Muscle of leg (tissue), 11 donors: ENCODE measurements around the gene NRP2. TPM values are rescaled to one million over a fixed set of nuclear protein-coding genes. Genes with fewer than 3 reads are reported as not detected.

ENCODE experiments used
- DNase-seq: peaks from one replicate; pipeline ENCODE4 v3.0.0; 2013
- H3K27ac ChIP-seq: one replicate; pipeline ENCODE4 v1.5.1; 2013; ENCODE audit warnings: mild to moderate bottlenecking, low read length, control low read depth
- H3K27me3 ChIP-seq: one replicate; pipeline ENCODE4 v1.6.1; 2013; ENCODE audit warnings: low read length; ENCODE audit not compliant: control insufficient read depth, insufficient read depth
- H3K36me3 ChIP-seq: one replicate; pipeline ENCODE4 v1.6.1; 2013; ENCODE audit warnings: low read length; ENCODE audit not compliant: control insufficient read depth, insufficient read depth
- H3K4me1 ChIP-seq: one replicate; pipeline ENCODE4 v1.6.1; 2013; ENCODE audit warnings: low read length; ENCODE audit not compliant: control insufficient read depth, insufficient read depth
- H3K4me3 ChIP-seq: one replicate; pipeline ENCODE4 v1.5.1; 2013; ENCODE audit warnings: low read length, control low read depth
- H3K9me3 ChIP-seq: replicated peaks from 2 replicates; pipeline ENCODE4 v1.6.1; 2013; ENCODE audit warnings: low read depth, low read length; ENCODE audit not compliant: control insufficient read depth
- WGBS: methylation state at CpG from one replicate; pipeline ENCODE4 v1.1.5; 2013; ENCODE audit warnings: missing lambda C conversion rate; ENCODE audit not compliant: insufficient coverage; 5-methylcytosine and 5-hydroxymethylcytosine counted together
- polyA plus RNA-seq, 8 donors: library from polyadenylated mRNA; unstranded; fragments of 120-200 nt; gene quantifications; one replicate each; pipeline versions ENCODE4 v1.2.1 to v1.2.3, GENCODE V29; 2013; ENCODE audit warnings: inconsistent platforms in 1 of 8, low replicate concordance in 1 of 8; ENCODE audit not compliant: insufficient read length in 8 of 8, insufficient read depth in 1 of 8
- total RNA-seq: library from RNA; stranded (reverse); fragments of 120-200 nt; gene quantifications from one replicate; pipeline ENCODE4 v1.2.4, GENCODE V29; 2013

NRP2 gene
- total and polyA plus RNA-seq, 9 donors = 11.6 to 27.9 (median 18.6) TPM

GRCh38 chr2:205717175-205717846 lies 35.0 kb downstream of the NRP2 start:
- Histone ChIP-seq H3K27ac (no peak overlapping the region), H3K4me3 (no peak overlapping the region), H3K4me1 (peaks cover 10% of the 10 kb centered on the region)

GRCh38 chr2:205717999-205718398 lies 35.7 kb downstream of the NRP2 start:
- Histone ChIP-seq H3K27ac (no peak overlapping the region), H3K9me3 (no peaks in the 10 kb centered on the region), H3K27me3 (no peaks in the 10 kb centered on the region), H3K4me3 (no peak overlapping the region), H3K4me1 (peaks cover 8% of the 10 kb centered on the region), H3K36me3 (no peaks in the 10 kb centered on the region)
- DNase-seq = no peak
- 78% methylated on average over 1 of the region's 3 CpGs for WGBS

More at GRCh38 chr2:205717175-205717846, 35.0 kb downstream of the NRP2 start:
- WGBS = 80% methylated on average over 4 of the region's 10 CpGs
- no peaks in the 10 kb centered on the region for H3K9me3 ChIP-seq
- no peaks in the 10 kb centered on the region for H3K36me3 ChIP-seq
- no peaks in the 10 kb centered on the region for H3K27me3 ChIP-seq
- no peak for DNase-seq

- Histone ChIP-seq H3K4me3 (no peak overlapping the region), H3K36me3 (peaks cover 2% of the 10 kb centered on the region), H3K27me3 (no peaks in the 10 kb centered on the region), H3K4me1 (peaks cover 5% of the 10 kb centered on the region), H3K9me3 (no peaks in the 10 kb centered on the region), H3K27ac (no peak overlapping the region)
- no peak for DNase-seq
- WGBS = 60% methylated on average over 1 of the region's 4 CpGs
Measured at GRCh38 chr2:205719847-205720246, 37.5 kb downstream of the NRP2 start.

GRCh38 chr2:205720451-205720902 lies 38.2 kb downstream of the NRP2 start:
- Histone ChIP-seq H3K4me3 (no peak overlapping the region), H3K27ac (no peak overlapping the region), H3K27me3 (no peaks in the 10 kb centered on the region), H3K4me1 (peaks cover 5% of the 10 kb centered on the region), H3K9me3 (no peaks in the 10 kb centered on the region), H3K36me3 (peaks cover 3% of the 10 kb centered on the region)
- WGBS = 28% methylated on average over 3 of the region's 7 CpGs
- no peak for DNase-seq

- peaks cover 5% of the 10 kb centered on the region for H3K4me1 ChIP-seq
- H3K36me3 ChIP-seq = peaks cover 3% of the 10 kb centered on the region
- H3K27me3 ChIP-seq = no peaks in the 10 kb centered on the region
- no peak overlapping the region for H3K27ac ChIP-seq
- WGBS = 81% methylated on average over 4 of the region's 8 CpGs
- DNase-seq = no peak
- H3K9me3 ChIP-seq = no peaks in the 10 kb centered on the region
- no peak overlapping the region for H3K4me3 ChIP-seq
Measured at GRCh38 chr2:205721057-205721449, 38.8 kb downstream of the NRP2 start.

- Histone ChIP-seq H3K4me3 (no peak overlapping the region), H3K27me3 (no peaks in the 10 kb centered on the region), H3K27ac (no peak overlapping the region), H3K9me3 (no peaks in the 10 kb centered on the region), H3K36me3 (peaks cover 10% of the 10 kb centered on the region), H3K4me1 (peaks cover 5% of the 10 kb centered on the region)
- 100% methylated on average over 1 of the region's 4 CpGs for WGBS
- no peak for DNase-seq
Measured at GRCh38 chr2:205722283-205722918, 40.1 kb downstream of the NRP2 start.

GRCh38 chr2:205723179-205723578 lies 40.9 kb downstream of the NRP2 start:
- H3K4me1 ChIP-seq = peaks cover 5% of the 10 kb centered on the region
- H3K27me3 ChIP-seq = no peaks in the 10 kb centered on the region
- no peak overlapping the region for H3K4me3 ChIP-seq
- no peak for DNase-seq
- no CpG with 5 or more reads among the region's 2 CpGs for WGBS
- peaks cover 15% of the 10 kb centered on the region for H3K36me3 ChIP-seq
- H3K9me3 ChIP-seq = no peaks in the 10 kb centered on the region
- H3K27ac ChIP-seq = no peak overlapping the region

- Histone ChIP-seq H3K27me3 (no peaks in the 10 kb centered on the region), H3K36me3 (peaks cover 18% of the 10 kb centered on the region), H3K4me3 (no peak overlapping the region), H3K27ac (no peak overlapping the region), H3K4me1 (peaks cover 5% of the 10 kb centered on the region), H3K9me3 (no peaks in the 10 kb centered on the region)
- WGBS = 87% methylated on average over 4 of the region's 5 CpGs
- DNase-seq = no peak
Measured at GRCh38 chr2:205725059-205725458, 42.8 kb downstream of the NRP2 start.

- Histone ChIP-seq H3K4me3 (no peak overlapping the region), H3K27me3 (no peaks in the 10 kb centered on the region), H3K27ac (no peak overlapping the region), H3K36me3 (peaks cover 23% of the 10 kb centered on the region), H3K9me3 (no peaks in the 10 kb centered on the region), H3K4me1 (peaks cover 4% of the 10 kb centered on the region)
- no peak for DNase-seq
- 79% methylated on average over 2 of the region's 4 CpGs for WGBS
Measured at GRCh38 chr2:205726506-205726905, 44.2 kb downstream of the NRP2 start.

GRCh38 chr2:205727174-205727573 lies 44.9 kb downstream of the NRP2 start:
- no CpG with 5 or more reads among the region's 2 CpGs for WGBS
- no peaks in the 10 kb centered on the region for H3K27me3 ChIP-seq
- H3K27ac ChIP-seq = no peak overlapping the region
- DNase-seq = no peak
- peaks cover 4% of the 10 kb centered on the region for H3K4me1 ChIP-seq
- H3K36me3 ChIP-seq = peaks cover 23% of the 10 kb centered on the region
- no peaks in the 10 kb centered on the region for H3K9me3 ChIP-seq
- no peak overlapping the region for H3K4me3 ChIP-seq
